Chondrocyte (in vitro differentiated cells): Measurements from ENCODE around the gene CCDC24. TPM values are rescaled to one million over a fixed set of nuclear protein-coding genes. Genes with fewer than 3 reads are reported as not detected.

Source experiments
- DNase-seq: peaks from one replicate; pipeline ENCODE4 v3.0.0; 2021; ENCODE audit warnings: mixed read lengths, low spot score
- H3K27ac Mint-ChIP-seq: one replicate; pipeline ENCODE4 v1.8.0; 2021; ENCODE audit warnings: mild to moderate bottlenecking, moderate library complexity, mixed read lengths; ENCODE audit not compliant: unreplicated experiment
- H3K27me3 Mint-ChIP-seq: 2 replicates; pipeline ENCODE4 v1.8.0; 2021; ENCODE audit warnings: low read depth, mixed read lengths
- H3K36me3 Mint-ChIP-seq: 2 replicates; pipeline ENCODE4 v1.8.0; 2021; ENCODE audit warnings: low read depth, mixed read lengths
- H3K4me1 Mint-ChIP-seq: 2 replicates; pipeline ENCODE4 v1.8.0; 2021; ENCODE audit warnings: low read depth, mild to moderate bottlenecking, mixed read lengths
- H3K4me3 Mint-ChIP-seq: one replicate; pipeline ENCODE4 v1.8.0; 2021; ENCODE audit warnings: mild to moderate bottlenecking, moderate library complexity, mixed read lengths; ENCODE audit not compliant: unreplicated experiment
- H3K9me3 Mint-ChIP-seq: 2 replicates; pipeline ENCODE4 v1.8.0; 2021; ENCODE audit warnings: low read depth, mixed read lengths
- total RNA-seq: library from RNA; stranded (reverse); gene quantifications from 3 replicates; pipeline ENCODE4 v1.2.1, GENCODE V29; 2021
- TF ChIP-seq, protein P1 (sequence below): fragments of 200-600 bp; sonication (generic); IDR thresholded peaks from 2 replicates; pipeline ENCODE4 v1.5.0; 2021; ENCODE audit warnings: antibody characterized with exemption, mild to moderate bottlenecking, moderate library complexity

CCDC24 gene
- total RNA-seq, 1 donor from 2014 or later, result 6.3 TPM

DNA sequence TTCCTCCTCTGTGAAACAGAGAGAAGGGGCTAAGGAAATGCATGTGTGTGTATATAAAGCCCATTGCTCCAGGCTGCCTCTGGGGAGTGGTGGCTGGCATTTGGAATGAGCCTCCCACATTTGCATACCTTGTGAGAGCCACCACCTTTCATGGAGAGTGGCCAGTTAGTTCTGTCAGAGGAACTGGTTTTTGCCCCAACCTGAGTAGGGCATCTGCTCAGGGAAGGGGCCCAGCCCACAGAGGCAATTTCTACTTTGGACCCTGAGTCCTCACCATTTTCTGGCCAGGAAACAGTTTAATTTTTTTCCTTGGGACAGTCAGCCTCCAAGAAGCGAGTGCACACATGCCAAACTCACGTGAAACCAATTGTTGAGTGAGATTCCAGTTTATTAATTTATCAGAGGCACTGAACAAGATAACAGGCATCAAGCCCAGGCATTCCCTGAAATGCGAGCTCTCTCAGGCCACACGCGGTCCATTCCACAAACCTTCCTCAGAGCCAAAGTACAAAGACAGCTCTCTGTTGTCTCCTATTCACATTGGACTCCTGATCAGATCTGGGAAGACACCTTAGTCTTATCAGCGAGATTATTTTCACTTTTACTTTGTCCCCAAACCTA lies 40.9 kb downstream of the CCDC24 start:
- H3K27ac Mint-ChIP-seq, result peak overlapping the region; percentile 91
- H3K36me3 Mint-ChIP-seq, result no peaks in the 10 kb centered on the region
- DNase-seq, result no peak

GRCh38 chr1:44033041-44033575 lies 41.7 kb downstream of the CCDC24 start:
- DNase-seq, result no peak
- H3K27ac Mint-ChIP-seq, result no peak overlapping the region

More for the DNA sequence above, 40.9 kb downstream of the CCDC24 start:
- H3K4me1 Mint-ChIP-seq, result peaks cover 57% of the 10 kb centered on the region
- H3K9me3 Mint-ChIP-seq, result no peaks in the 10 kb centered on the region
- H3K27me3 Mint-ChIP-seq, result no peaks in the 10 kb centered on the region
- TF ChIP-seq, protein P1, sequence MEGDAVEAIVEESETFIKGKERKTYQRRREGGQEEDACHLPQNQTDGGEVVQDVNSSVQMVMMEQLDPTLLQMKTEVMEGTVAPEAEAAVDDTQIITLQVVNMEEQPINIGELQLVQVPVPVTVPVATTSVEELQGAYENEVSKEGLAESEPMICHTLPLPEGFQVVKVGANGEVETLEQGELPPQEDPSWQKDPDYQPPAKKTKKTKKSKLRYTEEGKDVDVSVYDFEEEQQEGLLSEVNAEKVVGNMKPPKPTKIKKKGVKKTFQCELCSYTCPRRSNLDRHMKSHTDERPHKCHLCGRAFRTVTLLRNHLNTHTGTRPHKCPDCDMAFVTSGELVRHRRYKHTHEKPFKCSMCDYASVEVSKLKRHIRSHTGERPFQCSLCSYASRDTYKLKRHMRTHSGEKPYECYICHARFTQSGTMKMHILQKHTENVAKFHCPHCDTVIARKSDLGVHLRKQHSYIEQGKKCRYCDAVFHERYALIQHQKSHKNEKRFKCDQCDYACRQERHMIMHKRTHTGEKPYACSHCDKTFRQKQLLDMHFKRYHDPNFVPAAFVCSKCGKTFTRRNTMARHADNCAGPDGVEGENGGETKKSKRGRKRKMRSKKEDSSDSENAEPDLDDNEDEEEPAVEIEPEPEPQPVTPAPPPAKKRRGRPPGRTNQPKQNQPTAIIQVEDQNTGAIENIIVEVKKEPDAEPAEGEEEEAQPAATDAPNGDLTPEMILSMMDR, result no peak
- peak overlapping the region; percentile 84 for H3K4me3 Mint-ChIP-seq

DNA sequence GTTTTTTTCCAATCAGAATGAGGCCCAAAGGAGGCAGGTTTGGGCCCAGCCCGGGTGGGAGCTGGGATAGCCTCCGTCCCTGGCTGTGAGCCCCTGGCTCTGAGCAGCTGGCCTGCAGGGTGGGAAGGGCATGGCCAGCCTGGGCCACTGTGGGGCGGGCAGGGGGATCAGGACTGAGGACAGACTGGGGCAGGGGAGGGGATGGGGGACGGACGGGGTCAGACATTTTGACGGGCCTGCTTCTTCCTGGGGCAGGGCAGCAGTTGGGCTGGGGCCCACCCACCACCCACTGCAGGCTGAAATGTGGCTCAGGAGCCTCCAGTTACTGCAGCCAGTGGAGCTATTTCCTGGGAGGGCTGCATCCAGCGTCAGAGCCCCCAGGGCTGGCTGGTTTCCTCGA lies 42.4 kb downstream of the CCDC24 start:
- no peak overlapping the region for H3K4me3 Mint-ChIP-seq
- no peaks in the 10 kb centered on the region for H3K36me3 Mint-ChIP-seq
- no peak for DNase-seq
- no peak overlapping the region for H3K27ac Mint-ChIP-seq
- peaks cover 50% of the 10 kb centered on the region for H3K4me1 Mint-ChIP-seq
- H3K27me3 Mint-ChIP-seq, result no peaks in the 10 kb centered on the region
- no peaks in the 10 kb centered on the region for H3K9me3 Mint-ChIP-seq
- TF ChIP-seq, protein P1, result no peak

More at GRCh38 chr1:44033041-44033575, 41.7 kb downstream of the CCDC24 start:
- Mint-ChIP-seq H3K4me3 (no peak overlapping the region), H3K36me3 (no peaks in the 10 kb centered on the region), H3K4me1 (peaks cover 56% of the 10 kb centered on the region), H3K9me3 (no peaks in the 10 kb centered on the region), H3K27me3 (no peaks in the 10 kb centered on the region)
- TF ChIP-seq, protein P1, result no peak

- Mint-ChIP-seq H3K27me3 (no peaks in the 10 kb centered on the region), H3K27ac (no peak overlapping the region)
- TF ChIP-seq, protein P1, result no peak
Observed at GRCh38 chr1:44034423-44034822, 43.0 kb downstream of the CCDC24 start.

GRCh38 chr1:44034976-44035716 lies 43.7 kb downstream of the CCDC24 start:
- DNase-seq, result no peak
- H3K27me3 Mint-ChIP-seq, result no peaks in the 10 kb centered on the region
- TF ChIP-seq, protein P1, result no peak
- H3K9me3 Mint-ChIP-seq, result no peaks in the 10 kb centered on the region
- peak overlapping the region; percentile 4 for H3K27ac Mint-ChIP-seq
- peaks cover 39% of the 10 kb centered on the region for H3K4me1 Mint-ChIP-seq
- no peaks in the 10 kb centered on the region for H3K36me3 Mint-ChIP-seq
- no peak overlapping the region for H3K4me3 Mint-ChIP-seq

More at GRCh38 chr1:44034423-44034822, 43.0 kb downstream of the CCDC24 start:
- Mint-ChIP-seq H3K4me3 (no peak overlapping the region), H3K4me1 (peaks cover 44% of the 10 kb centered on the region), H3K36me3 (no peaks in the 10 kb centered on the region), H3K9me3 (no peaks in the 10 kb centered on the region)
- no peak for DNase-seq
